Hepatocyte (in vitro differentiated cells): ENCODE results near the gene TUBA4B. TPM values are rescaled to one million over a fixed set of nuclear protein-coding genes. Genes with fewer than 3 reads are reported as not detected.
A peak's percentile ranks its signal among the peaks of the same experiment; 100 is the strongest.

Source experiments
- DNase-seq: peaks from one replicate; pipeline ENCODE4 v3.0.0-alpha.2; 2016; ENCODE audit warnings: low spot score
- H2AFZ ChIP-seq: fragments of 200-600 bp; sonication (generic); 2 replicates; pipeline ENCODE4 v1.6.0; 2016; ENCODE audit warnings: antibody characterized with exemption, mild to moderate bottlenecking
- H3K27ac ChIP-seq: fragments of 200-600 bp; sonication (generic); 2 replicates; pipeline ENCODE4 v1.5.1; 2016; ENCODE audit warnings: mild to moderate bottlenecking
- H3K27me3 ChIP-seq: fragments of 200-600 bp; sonication (generic); 2 replicates; pipeline ENCODE4 v1.6.1; 2016
- H3K36me3 ChIP-seq: fragments of 200-600 bp; sonication (generic); replicated peaks from 2 replicates; pipeline ENCODE4 v1.5.1; 2016; ENCODE audit warnings: low read depth; ENCODE audit not compliant: insufficient read depth
- H3K4me1 ChIP-seq: fragments of 200-600 bp; sonication (generic); 2 replicates; pipeline ENCODE4 v1.5.1; 2016; ENCODE audit warnings: mild to moderate bottlenecking, moderate library complexity; ENCODE audit not compliant: insufficient read depth
- H3K4me2 ChIP-seq: fragments of 200-600 bp; sonication (generic); 2 replicates; pipeline ENCODE4 v1.6.0; 2016
- H3K4me3 ChIP-seq: fragments of 200-600 bp; sonication (generic); 2 replicates; pipeline ENCODE4 v1.5.1; 2016; ENCODE audit warnings: mild to moderate bottlenecking
- H3K79me2 ChIP-seq: fragments of 200-600 bp; sonication (generic); 2 replicates; pipeline ENCODE4 v1.6.0; 2017; ENCODE audit warnings: mild to moderate bottlenecking
- H3K9me2 ChIP-seq: fragments of 200-600 bp; sonication (generic); replicated peaks from 2 replicates; pipeline ENCODE4 v1.6.0; 2017; ENCODE audit warnings: mild to moderate bottlenecking; ENCODE audit not compliant: insufficient read depth
- H3K9me3 ChIP-seq: fragments of 200-600 bp; sonication (generic); 2 replicates; pipeline ENCODE4 v1.5.1; 2016; ENCODE audit warnings: low read depth, mild to moderate bottlenecking
- H4K20me1 ChIP-seq: fragments of 200-600 bp; sonication (generic); 2 replicates; pipeline ENCODE4 v1.6.0; 2016; ENCODE audit warnings: mild to moderate bottlenecking; ENCODE audit not compliant: insufficient read depth, poor library complexity, severe bottlenecking
- CTCF ChIP-seq: fragments of 200-600 bp; sonication (generic); IDR thresholded peaks from 2 replicates; pipeline ENCODE4 v1.5.1; 2016; ENCODE audit warnings: antibody characterized with exemption, mild to moderate bottlenecking; ENCODE audit not compliant: poor library complexity
- EZH2 ChIP-seq: fragments of 200-600 bp; sonication (generic); IDR thresholded peaks from 2 replicates; pipeline ENCODE4 v1.6.1; 2016; ENCODE audit warnings: antibody characterized with exemption, mild to moderate bottlenecking, borderline replicate concordance
- EZH2phosphoT487 ChIP-seq: fragments of 200-600 bp; sonication (generic); IDR thresholded peaks from one replicate; pipeline ENCODE4 v1.6.1; 2018; ENCODE audit warnings: antibody characterized with exemption, mild to moderate bottlenecking, low read depth, moderate library complexity; ENCODE audit not compliant: unreplicated experiment, severe bottlenecking
- WGBS: methylation state at CpG from one replicate; pipeline ENCODE4 v1.1.6; 2016; ENCODE audit warnings: low lambda C conversion rate; ENCODE audit errors: missing lambda C conversion rate; 5-methylcytosine and 5-hydroxymethylcytosine counted together
- polyA plus RNA-seq: library from polyadenylated mRNA; unstranded; fragments of >200 nt; fragmentation: Nextera tagmentation; extraction: Ambion mirVana; gene quantifications from 2 replicates; pipeline ENCODE4 v1.2.1, GENCODE V29; 2016
- total RNA-seq: library from RNA; depleted of rRNA; stranded (reverse); fragments of >200 nt; gene quantifications from 2 replicates; pipeline ENCODE4 v1.2.3, GENCODE V29; 2014

The TUBA4B gene
- total and polyA plus RNA-seq, 2 experiments from 2014 or later = 0.13 TPM; not detected in 1

GRCh38 chr2:219279151-219279915, 26.3 kb downstream of the TUBA4B start, which contains the start of gene DNAJB2:
Gene DNAJB2, plus strand, starts transcription at chr2:219279366. Its CDS starts 468 bp downstream, at chr2:219279834.
- H4K20me1 ChIP-seq = no peaks in the 10 kb centered on the region
- TF ChIP-seq EZH2phosphoT487 (no peak), CTCF (no peak), EZH2 (no peak)
- H3K27ac ChIP-seq = peak within 1 kb of the TSS; percentile 95
- peak; percentile 99 for DNase-seq
- no peaks in the 10 kb centered on the region for H3K36me3 ChIP-seq
- H3K27me3 ChIP-seq = no peaks in the 10 kb centered on the region
- peak within 1 kb of the TSS; percentile 23 for H2AFZ ChIP-seq
- 1% methylated on average over 45 of the region's 65 CpGs for WGBS
- H3K4me1 ChIP-seq = peaks cover 14% of the 10 kb centered on the region
- H3K4me3 ChIP-seq = peak within 1 kb of the TSS; percentile 32
- peak within 1 kb of the TSS; percentile 79 for H3K4me2 ChIP-seq
- no peaks in the 10 kb centered on the region for H3K9me2 ChIP-seq
- H3K9me3 ChIP-seq = no peaks in the 10 kb centered on the region
- peaks cover 4% of the 10 kb centered on the region for H3K79me2 ChIP-seq

DNA sequence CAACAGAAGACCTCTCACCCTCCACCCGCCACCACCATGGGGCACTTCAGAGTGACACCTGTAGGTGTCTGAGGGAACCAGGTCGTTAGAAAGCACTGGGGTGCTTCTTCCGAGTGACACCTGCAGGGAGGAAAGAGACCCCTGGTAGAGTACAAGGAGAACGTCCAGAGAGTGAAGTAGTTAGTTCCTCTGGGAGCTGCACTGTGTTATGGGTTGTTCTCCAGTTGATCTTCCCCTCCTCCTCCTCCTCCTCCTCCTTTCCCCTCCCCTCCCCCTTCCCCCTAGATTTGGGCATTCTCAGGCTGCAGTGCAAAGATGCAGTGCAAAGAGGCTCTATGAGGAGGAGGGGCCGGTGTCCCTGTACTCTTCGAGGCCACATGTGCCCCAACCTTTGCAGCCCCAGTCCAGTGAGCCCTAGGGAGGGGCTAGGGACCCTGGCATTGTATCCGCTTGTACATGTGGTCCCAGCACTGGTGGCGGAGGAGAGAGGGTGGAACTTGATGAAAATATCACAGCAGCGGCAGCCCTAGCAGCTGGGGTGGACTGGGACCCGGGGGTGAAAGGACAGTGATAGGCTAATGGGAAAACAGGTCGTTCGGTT, 27.0 kb downstream of the TUBA4B start:
- Histone ChIP-seq H3K9me3 (no peaks in the 10 kb centered on the region), H3K9me2 (no peaks in the 10 kb centered on the region), H4K20me1 (no peaks in the 10 kb centered on the region), H3K4me2 (peak overlapping the region; percentile 79), H3K4me1 (peaks cover 14% of the 10 kb centered on the region), H2AFZ (no peak overlapping the region), H3K27me3 (no peaks in the 10 kb centered on the region), H3K27ac (peak overlapping the region; percentile 95), H3K4me3 (peak overlapping the region; percentile 32), H3K79me2 (peaks cover 4% of the 10 kb centered on the region), H3K36me3 (no peaks in the 10 kb centered on the region)
- TF ChIP-seq EZH2 (no peak), CTCF (no peak), EZH2phosphoT487 (no peak)
- WGBS = 55% methylated on average over 12 of the region's 12 CpGs
- no peak for DNase-seq

GRCh38 chr2:219280651-219281050, 27.6 kb downstream of the TUBA4B start:
- no peak for DNase-seq
- H3K4me1 ChIP-seq = peaks cover 14% of the 10 kb centered on the region
- no peaks in the 10 kb centered on the region for H3K9me2 ChIP-seq
- H3K36me3 ChIP-seq = no peaks in the 10 kb centered on the region
- H3K4me3 ChIP-seq = no peak overlapping the region
- no peaks in the 10 kb centered on the region for H3K9me3 ChIP-seq
- H3K79me2 ChIP-seq = peaks cover 4% of the 10 kb centered on the region
- no peak for TF ChIP-seq EZH2phosphoT487
- TF ChIP-seq EZH2 = no peak
- TF ChIP-seq CTCF = no peak
- WGBS = 99% methylated on average over 4 of the region's 4 CpGs
- no peak overlapping the region for H3K27ac ChIP-seq
- no peaks in the 10 kb centered on the region for H4K20me1 ChIP-seq
- H2AFZ ChIP-seq = no peak overlapping the region
- no peaks in the 10 kb centered on the region for H3K27me3 ChIP-seq
- H3K4me2 ChIP-seq = peak overlapping the region; percentile 79
